AG09309 (cell line): ENCODE measurements around the gene PAX5.

Experiments used
- DNase-seq: peaks from one replicate; pipeline ENCODE4 v3.0.0-alpha.2; 2010; ENCODE audit warnings: low read depth
- H3K4me3 ChIP-seq: 2 replicates; pipeline ENCODE4 v1.5.1; 2011; ENCODE audit warnings: mild to moderate bottlenecking, low read depth, low read length, moderate library complexity; ENCODE audit not compliant: control insufficient read depth
- CTCF ChIP-seq: IDR thresholded peaks from 2 replicates; pipeline ENCODE4 v1.5.1; 2011; ENCODE audit warnings: mild to moderate bottlenecking, low read depth, low read length, inconsistent platforms; ENCODE audit not compliant: insufficient read depth, control insufficient read depth; ENCODE audit errors: missing control alignments

Gene PAX5

GRCh38 chr9:36987409-36987808 is 46.7 kb downstream of the PAX5 start:
- no peak for TF ChIP-seq CTCF
- no peak overlapping the region for H3K4me3 ChIP-seq
- no peak for DNase-seq

GRCh38 chr9:36986468-36987408 is 47.3 kb downstream of the PAX5 start:
- TF ChIP-seq CTCF, result no peak
- no peak overlapping the region for H3K4me3 ChIP-seq
- DNase-seq, result no peak

- H3K4me3 ChIP-seq, result no peak overlapping the region
- no peak for TF ChIP-seq CTCF
- no peak for DNase-seq
Measured at GRCh38 chr9:36985769-36986467, 48.1 kb downstream of the PAX5 start.

- no peak overlapping the region for H3K4me3 ChIP-seq
- TF ChIP-seq CTCF, result no peak
- no peak for DNase-seq
Measured at GRCh38 chr9:36985061-36985768, 48.9 kb downstream of the PAX5 start.

GRCh38 chr9:36980148-36980974 is 53.7 kb downstream of the PAX5 start:
- no peak for DNase-seq
- peak; percentile 16 for TF ChIP-seq CTCF
- no peak overlapping the region for H3K4me3 ChIP-seq

GRCh38 chr9:36976371-36977030 is 57.6 kb downstream of the PAX5 start:
- no peak for TF ChIP-seq CTCF
- no peak for DNase-seq
- H3K4me3 ChIP-seq, result no peak overlapping the region
